B cell (primary cell): ENCODE results near the gene MICAL3.

Experiments
- EZH2 ChIP-seq: IDR thresholded peaks from 2 replicates; pipeline ENCODE4 v1.6.1; 2012; ENCODE audit warnings: borderline replicate concordance, low read depth, mild to moderate bottlenecking, moderate library complexity, low read length; ENCODE audit not compliant: insufficient read depth, poor library complexity, severe bottlenecking
- TF ChIP-seq, protein P1 (sequence below): fragments of 200-600 bp; IDR thresholded peaks from one replicate; pipeline ENCODE4 v1.8.0; 2022; ENCODE audit warnings: antibody characterized with exemption, mild to moderate bottlenecking

DNA sequence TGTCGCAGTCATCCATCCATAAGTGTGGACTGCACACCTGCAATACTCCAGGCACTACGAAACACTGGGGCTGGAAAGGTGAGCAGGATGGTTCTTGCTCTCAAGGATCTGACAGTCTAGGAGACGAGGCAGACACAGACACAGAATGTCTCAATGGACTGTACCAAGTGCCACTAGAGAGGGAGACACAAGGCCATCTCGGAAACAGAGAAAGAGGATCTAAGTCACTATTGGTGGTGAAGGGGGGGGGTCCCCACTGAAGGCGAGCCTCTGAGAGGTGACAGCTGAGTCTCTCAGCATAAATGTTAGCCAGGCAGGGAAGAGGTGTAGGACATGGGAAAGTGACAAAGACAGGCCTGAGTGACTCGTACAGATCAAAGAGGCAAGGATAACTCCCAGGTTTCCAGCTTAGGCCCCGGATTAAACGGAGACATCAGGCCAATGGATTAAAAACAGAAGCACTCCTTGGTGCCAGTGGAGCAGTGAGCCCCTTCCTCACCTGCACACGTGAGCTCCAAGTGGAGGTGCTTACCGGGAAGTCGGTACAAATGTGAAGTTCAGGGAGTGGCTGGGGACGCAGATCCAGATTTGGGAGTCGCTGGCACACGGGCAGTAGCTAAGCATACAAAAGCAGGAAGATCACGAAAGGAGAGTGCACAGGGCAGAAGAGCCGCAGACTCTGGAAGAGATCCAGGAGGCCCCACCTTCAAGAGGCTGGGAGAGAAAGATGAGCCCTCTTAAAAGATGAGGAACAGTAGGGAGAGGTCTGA, 117.2 kb downstream of the MICAL3 start:
- TF ChIP-seq, protein P1, sequence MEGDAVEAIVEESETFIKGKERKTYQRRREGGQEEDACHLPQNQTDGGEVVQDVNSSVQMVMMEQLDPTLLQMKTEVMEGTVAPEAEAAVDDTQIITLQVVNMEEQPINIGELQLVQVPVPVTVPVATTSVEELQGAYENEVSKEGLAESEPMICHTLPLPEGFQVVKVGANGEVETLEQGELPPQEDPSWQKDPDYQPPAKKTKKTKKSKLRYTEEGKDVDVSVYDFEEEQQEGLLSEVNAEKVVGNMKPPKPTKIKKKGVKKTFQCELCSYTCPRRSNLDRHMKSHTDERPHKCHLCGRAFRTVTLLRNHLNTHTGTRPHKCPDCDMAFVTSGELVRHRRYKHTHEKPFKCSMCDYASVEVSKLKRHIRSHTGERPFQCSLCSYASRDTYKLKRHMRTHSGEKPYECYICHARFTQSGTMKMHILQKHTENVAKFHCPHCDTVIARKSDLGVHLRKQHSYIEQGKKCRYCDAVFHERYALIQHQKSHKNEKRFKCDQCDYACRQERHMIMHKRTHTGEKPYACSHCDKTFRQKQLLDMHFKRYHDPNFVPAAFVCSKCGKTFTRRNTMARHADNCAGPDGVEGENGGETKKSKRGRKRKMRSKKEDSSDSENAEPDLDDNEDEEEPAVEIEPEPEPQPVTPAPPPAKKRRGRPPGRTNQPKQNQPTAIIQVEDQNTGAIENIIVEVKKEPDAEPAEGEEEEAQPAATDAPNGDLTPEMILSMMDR: no peak
- no peak for TF ChIP-seq EZH2
